Neuronal stem cell (in vitro differentiated cells): ENCODE results near the gene TBC1D14.

ENCODE experiments used
- DNase-seq: peaks from one replicate; pipeline ENCODE4 v3.0.0-alpha.2; 2013; ENCODE audit warnings: low spot score
- H2AFZ ChIP-seq: one replicate; pipeline ENCODE4 v1.6.1; 2013; ENCODE audit warnings: mild to moderate bottlenecking, low read length, inconsistent platforms
- H2AK5ac ChIP-seq: 2 replicates; pipeline ENCODE4 v1.6.1; 2013; ENCODE audit warnings: low read depth, mild to moderate bottlenecking, inconsistent platforms, low read length, moderate library complexity, mixed read lengths
- H2BK120ac ChIP-seq: 2 replicates; pipeline ENCODE4 v1.6.1; 2013; ENCODE audit warnings: low read depth, mild to moderate bottlenecking, inconsistent platforms, low read length, moderate library complexity, mixed read lengths
- H2BK12ac ChIP-seq: one replicate; pipeline ENCODE4 v1.6.1; 2013; ENCODE audit warnings: low read length, inconsistent platforms
- H2BK15ac ChIP-seq: 2 replicates; pipeline ENCODE4 v1.6.1; 2013; ENCODE audit warnings: mild to moderate bottlenecking, low read length, inconsistent platforms, mixed read lengths
- H2BK5ac ChIP-seq: one replicate; pipeline ENCODE4 v1.6.1; 2013; ENCODE audit warnings: inconsistent platforms, mild to moderate bottlenecking, low read length, moderate library complexity
- H3K14ac ChIP-seq: one replicate; pipeline ENCODE4 v1.6.1; 2013; ENCODE audit warnings: low read length, inconsistent platforms
- H3K18ac ChIP-seq: 2 replicates; pipeline ENCODE4 v1.6.1; 2013; ENCODE audit warnings: low read length, inconsistent platforms
- H3K23ac ChIP-seq: 2 replicates; pipeline ENCODE4 v1.6.1; 2013; ENCODE audit warnings: low read depth, mild to moderate bottlenecking, mixed read lengths, low read length, inconsistent platforms; ENCODE audit not compliant: poor library complexity
- H3K27ac ChIP-seq: replicated peaks from 3 replicates; pipeline ENCODE4 v1.5.1; 2013; ENCODE audit warnings: low read length, inconsistent platforms
- H3K27me3 ChIP-seq, 3 experiments: 2 replicates each; pipeline ENCODE4 v1.6.1; 2013; ENCODE audit warnings: low read length in 3 of 3, mild to moderate bottlenecking in 2 of 3, inconsistent platforms in 1 of 3, low read depth in 1 of 3, mixed read lengths in 1 of 3, moderate library complexity in 1 of 3; ENCODE audit not compliant: control insufficient read depth in 3 of 3, insufficient read depth in 3 of 3
- H3K36me3 ChIP-seq, 2 donors: replicated peaks in 1 of 2; 2 replicates each; pipeline ENCODE4 v1.6.1; 2013; ENCODE audit warnings: low read length in 2 of 2; ENCODE audit not compliant: control insufficient read depth in 2 of 2, insufficient read depth in 2 of 2
- H3K4ac ChIP-seq: 2 replicates; pipeline ENCODE4 v1.6.1; 2013; ENCODE audit warnings: inconsistent platforms, mild to moderate bottlenecking, low read length, moderate library complexity
- H3K4me1 ChIP-seq, 2 donors: 1 replicate in 1 of 2; 2 replicates in 1 of 2; pipeline ENCODE4 v1.6.1; 2013; ENCODE audit warnings: low read length in 2 of 2, low read depth in 1 of 2; ENCODE audit not compliant: control insufficient read depth in 2 of 2, insufficient read depth in 1 of 2
- H3K4me2 ChIP-seq: one replicate; pipeline ENCODE4 v1.6.1; 2013; ENCODE audit warnings: mild to moderate bottlenecking, low read length, inconsistent platforms; ENCODE audit not compliant: insufficient read depth, poor library complexity, severe bottlenecking
- H3K4me3 ChIP-seq, 2 donors: 2 replicates each; pipeline ENCODE4 v1.5.1; 2013; ENCODE audit warnings: low read length in 2 of 2, mild to moderate bottlenecking in 2 of 2, inconsistent platforms in 1 of 2, moderate library complexity in 1 of 2
- H3K79me1 ChIP-seq: one replicate; pipeline ENCODE4 v1.6.1; 2013; ENCODE audit warnings: low read depth, mild to moderate bottlenecking, inconsistent platforms, low read length, moderate library complexity
- H3K9ac ChIP-seq: one replicate; pipeline ENCODE4 v1.6.1; 2013; ENCODE audit warnings: mild to moderate bottlenecking, low read depth, low read length, inconsistent platforms; ENCODE audit not compliant: poor library complexity
- H3K9me3 ChIP-seq, 2 donors: replicated peaks in 1 of 2; 2 replicates each; pipeline versions ENCODE3 to v1.6.1; 2013; ENCODE audit warnings: low read length in 2 of 2, mild to moderate bottlenecking in 2 of 2, inconsistent platforms in 1 of 2, low read depth in 1 of 2, mixed read lengths in 1 of 2, moderate library complexity in 1 of 2; ENCODE audit not compliant: control insufficient read depth in 2 of 2, insufficient read depth in 1 of 2
- H4K8ac ChIP-seq: one replicate; pipeline ENCODE4 v1.6.1; 2013; ENCODE audit warnings: low read depth, mild to moderate bottlenecking, inconsistent platforms, low read length, moderate library complexity
- H4K91ac ChIP-seq: one replicate; pipeline ENCODE4 v1.6.1; 2013; ENCODE audit warnings: low read length, low read depth, mild to moderate bottlenecking, inconsistent platforms; ENCODE audit not compliant: poor library complexity
- WGBS, 2 donors: extraction: QIAGEN DNeasy Blood & Tissue Kit; methylation state at CpG; one replicate each; pipeline ENCODE4 v1.1.7; 2013; ENCODE audit warnings: missing lambda C conversion rate in 2 of 2, mixed read lengths in 1 of 2; ENCODE audit not compliant: insufficient read length in 2 of 2, insufficient replicate concordance in 1 of 2; ENCODE audit errors: extremely low coverage in 2 of 2; 5-methylcytosine and 5-hydroxymethylcytosine counted together

Gene TBC1D14

DNA sequence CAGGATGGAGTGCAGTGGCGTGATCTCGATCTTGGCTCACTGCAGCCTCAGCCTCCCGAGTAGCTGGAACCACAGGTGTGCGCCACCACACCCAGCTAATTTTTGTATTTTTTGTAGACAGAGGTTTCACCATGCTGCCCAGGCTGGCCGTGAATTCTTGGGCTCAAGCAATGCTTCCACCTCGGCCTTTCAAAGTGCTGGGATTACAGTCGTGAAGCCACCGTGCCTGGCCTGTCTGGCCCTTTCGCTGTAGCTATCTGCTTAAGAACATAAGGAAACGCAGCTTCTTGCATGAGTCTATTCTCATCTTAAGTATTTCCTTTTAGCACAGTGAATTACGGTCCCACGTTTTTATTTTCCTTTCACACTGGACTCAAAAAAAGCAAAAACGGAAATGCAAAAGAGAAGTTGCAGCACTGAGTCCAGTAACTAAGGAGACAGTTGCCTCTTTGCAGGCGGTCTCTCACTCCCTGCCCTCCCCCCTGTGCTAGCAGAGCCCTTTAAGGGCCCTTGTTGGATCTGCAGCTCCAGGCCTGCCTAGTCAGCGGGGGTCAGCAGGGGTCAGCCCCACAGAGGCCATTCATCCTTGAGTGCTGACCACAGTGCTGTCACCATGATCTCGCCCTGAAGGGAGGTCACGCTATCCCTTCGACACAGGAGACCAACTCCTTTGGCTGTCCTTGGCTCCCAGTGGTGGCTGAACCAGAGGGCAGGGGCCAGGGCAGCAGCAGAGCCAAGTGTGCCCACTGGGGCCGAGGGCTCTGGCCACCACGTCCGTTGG lies 21.8 kb upstream of the TBC1D14 start:
- Histone ChIP-seq H3K4me2 (no peak overlapping the region), H3K27me3 (no peaks in the 10 kb centered on the region), H3K4me1 (peaks cover 13 to 20% of the 10 kb centered on the region in 2 donors), H4K91ac (no peak overlapping the region), H3K9ac (peak overlapping the region; percentile 51), H3K9me3 (peaks cover 6 to 7% of the 10 kb centered on the region in 2 donors), H2AFZ (no peak overlapping the region), H4K8ac (no peak overlapping the region), H2BK5ac (no peak overlapping the region), H3K36me3 (peaks cover 0 to 19% of the 10 kb centered on the region in 2 donors), H3K4me3 (no peak overlapping the region), H3K4ac (no peak overlapping the region), H2BK120ac (no peak overlapping the region), H2AK5ac (no peak overlapping the region), H3K79me1 (no peaks in the 10 kb centered on the region), H2BK12ac (peak overlapping the region; percentile 18), H3K27ac (no peak overlapping the region), H2BK15ac (no peak overlapping the region), H3K18ac (peak overlapping the region; percentile 57), H3K14ac (peak overlapping the region; percentile 14), H3K23ac (peak overlapping the region; percentile 26)
- WGBS, 2 donors = no CpG with 5 or more reads among the region's 21 CpGs
- no peak for DNase-seq

DNA sequence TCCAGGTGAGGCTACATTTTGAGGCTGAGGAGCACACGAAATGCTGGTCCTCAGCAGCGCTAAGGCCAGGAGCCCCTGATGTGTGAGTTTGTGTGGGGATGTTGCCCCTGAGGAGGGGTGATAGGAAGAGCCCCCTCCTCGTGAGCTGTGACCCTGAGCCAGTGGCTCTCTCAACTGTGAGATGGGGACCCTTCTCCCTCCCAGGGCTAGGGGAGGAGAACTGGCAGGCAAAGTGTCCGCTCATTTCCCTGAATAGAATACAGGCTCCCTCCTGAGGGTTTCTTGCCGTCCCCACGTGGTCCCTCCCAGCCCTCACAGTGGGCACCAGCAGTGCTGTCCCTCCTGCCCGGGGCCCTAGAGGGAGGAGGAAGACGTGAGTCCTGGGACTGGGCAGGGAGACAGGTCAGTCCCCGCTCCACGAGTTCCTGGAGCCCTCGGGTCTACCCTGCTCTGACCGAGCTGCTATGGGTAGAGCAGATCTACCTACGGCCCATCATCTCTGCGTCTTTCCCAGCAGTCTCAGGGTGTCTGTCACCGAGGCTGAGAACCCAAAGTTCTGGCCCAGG lies 21.0 kb upstream of the TBC1D14 start:
- H2AFZ ChIP-seq = no peak overlapping the region
- no CpG with 5 or more reads among the region's 15 CpGs for WGBS, 2 donors
- H4K8ac ChIP-seq = no peak overlapping the region
- DNase-seq = no peak
- H2BK12ac ChIP-seq = no peak overlapping the region
- H3K4me3 ChIP-seq = no peak overlapping the region
- peaks cover 13 to 20% of the 10 kb centered on the region in 2 donors for H3K4me1 ChIP-seq
- H2AK5ac ChIP-seq = no peak overlapping the region
- H3K4me2 ChIP-seq = no peak overlapping the region
- peak overlapping the region; percentile 66 for H3K14ac ChIP-seq
- H3K36me3 ChIP-seq = peaks cover 0 to 11% of the 10 kb centered on the region in 2 donors
- H3K4ac ChIP-seq = no peak overlapping the region
- H3K18ac ChIP-seq = peak overlapping the region; percentile 58
- H3K9ac ChIP-seq = no peak overlapping the region
- no peaks in the 10 kb centered on the region for H3K79me1 ChIP-seq
- no peak overlapping the region for H3K27ac ChIP-seq
- no peak overlapping the region for H2BK120ac ChIP-seq
- no peak overlapping the region for H4K91ac ChIP-seq
- H3K23ac ChIP-seq = peak overlapping the region; percentile 56
- no peak overlapping the region for H2BK15ac ChIP-seq
- H3K9me3 ChIP-seq = peaks cover 6 to 7% of the 10 kb centered on the region in 2 donors
- H2BK5ac ChIP-seq = no peak overlapping the region
- no peaks in the 10 kb centered on the region for H3K27me3 ChIP-seq

DNA sequence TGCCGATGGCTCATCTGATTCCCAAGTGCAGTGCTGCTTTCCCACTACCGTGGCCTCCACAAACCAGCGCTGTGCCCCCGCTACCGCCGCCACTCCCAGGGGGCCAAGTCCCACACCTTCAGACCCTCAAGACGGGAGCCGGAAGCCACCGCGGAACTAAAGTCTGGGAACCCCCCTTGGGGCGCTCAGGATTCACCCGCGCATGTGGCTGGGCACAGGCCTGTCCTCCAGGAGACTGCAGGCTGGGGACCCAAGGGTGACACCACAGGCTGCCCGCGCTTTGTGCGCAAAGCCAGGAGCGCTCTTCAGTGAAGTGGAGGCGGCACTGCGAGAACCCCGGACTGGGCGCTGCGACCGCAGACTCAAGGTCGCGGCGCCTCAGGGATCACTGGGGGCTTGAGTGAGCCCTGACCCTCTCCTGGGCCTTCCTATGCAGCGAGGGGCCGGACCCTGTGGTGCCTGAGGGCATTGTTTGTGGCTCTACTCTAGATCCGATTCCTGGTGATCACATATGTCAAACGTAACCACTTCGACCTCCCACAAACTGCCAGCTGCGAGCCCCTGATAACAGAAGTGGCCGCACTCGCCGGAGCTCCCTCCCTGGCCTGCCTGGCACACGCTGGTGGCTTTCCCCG lies 20.4 kb upstream of the TBC1D14 start:
- no peak overlapping the region for H4K8ac ChIP-seq
- H2BK120ac ChIP-seq = no peak overlapping the region
- H2BK15ac ChIP-seq = no peak overlapping the region
- no peak overlapping the region for H3K4ac ChIP-seq
- no peak overlapping the region for H2AFZ ChIP-seq
- H3K4me3 ChIP-seq = no peak overlapping the region
- H2BK5ac ChIP-seq = no peak overlapping the region
- H3K14ac ChIP-seq = no peak overlapping the region
- H3K9ac ChIP-seq = no peak overlapping the region
- DNase-seq = no peak
- peaks cover 13 to 20% of the 10 kb centered on the region in 2 donors for H3K4me1 ChIP-seq
- no peaks in the 10 kb centered on the region for H3K79me1 ChIP-seq
- H3K27me3 ChIP-seq = no peaks in the 10 kb centered on the region
- H3K9me3 ChIP-seq = peaks cover 6 to 7% of the 10 kb centered on the region in 2 donors
- peaks cover 0 to 5% of the 10 kb centered on the region in 2 donors for H3K36me3 ChIP-seq
- H3K18ac ChIP-seq = no peak overlapping the region
- H3K4me2 ChIP-seq = no peak overlapping the region
- no peak overlapping the region for H4K91ac ChIP-seq
- no peak overlapping the region for H2BK12ac ChIP-seq
- H3K23ac ChIP-seq = peak overlapping the region; percentile 56
- H3K27ac ChIP-seq = no peak overlapping the region
- no peak overlapping the region for H2AK5ac ChIP-seq
- no CpG with 5 or more reads among the region's 37 CpGs for WGBS, 2 donors

DNA sequence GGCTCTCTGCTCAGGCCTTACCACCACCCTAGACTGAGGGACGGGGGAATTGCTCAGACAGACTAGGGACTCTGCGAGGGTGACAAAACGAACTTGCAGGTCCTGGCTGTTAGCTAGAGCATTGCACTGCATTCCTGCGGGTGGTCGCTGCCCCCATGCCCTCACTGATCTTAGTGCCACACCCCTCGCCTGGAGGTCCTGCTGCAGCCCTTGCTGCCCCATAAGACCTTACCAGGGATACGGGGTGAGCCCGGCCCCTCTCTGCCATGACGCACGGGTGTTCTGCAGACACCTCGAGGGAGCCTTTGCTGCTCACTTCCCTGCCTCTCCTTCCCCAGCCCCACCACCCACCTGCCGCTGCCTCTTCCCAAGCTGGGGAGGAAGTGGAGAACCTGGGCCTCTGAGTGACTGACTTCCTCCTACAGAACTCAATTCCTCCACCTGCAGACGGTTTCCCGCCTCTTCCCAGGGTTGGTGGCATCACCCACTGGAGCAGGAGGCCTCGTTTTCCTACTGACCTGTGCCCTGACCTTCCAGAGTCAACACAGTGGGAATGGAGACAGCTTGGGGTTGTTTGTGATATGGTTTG lies 19.8 kb upstream of the TBC1D14 start:
- no peak overlapping the region for H3K27ac ChIP-seq
- H3K4ac ChIP-seq = no peak overlapping the region
- WGBS, 2 donors = no CpG with 5 or more reads among the region's 15 CpGs

More for the DNA sequence above, 19.8 kb upstream of the TBC1D14 start:
- H4K8ac ChIP-seq = no peak overlapping the region
- H3K14ac ChIP-seq = no peak overlapping the region
- H2BK15ac ChIP-seq = no peak overlapping the region
- H3K4me3 ChIP-seq = no peak overlapping the region
- H3K36me3 ChIP-seq = no peaks in the 10 kb centered on the region
- no peak overlapping the region for H2BK5ac ChIP-seq
- peak overlapping the region; percentile 27 for H3K18ac ChIP-seq
- H3K4me1 ChIP-seq = peaks cover 9 to 18% of the 10 kb centered on the region in 2 donors
- H3K79me1 ChIP-seq = no peaks in the 10 kb centered on the region
- no peak overlapping the region for H3K23ac ChIP-seq
- no peak overlapping the region for H2BK12ac ChIP-seq
- H2AFZ ChIP-seq = no peak overlapping the region
- no peak for DNase-seq
- no peaks in the 10 kb centered on the region for H3K27me3 ChIP-seq
- H2BK120ac ChIP-seq = no peak overlapping the region
- no peak overlapping the region for H3K9ac ChIP-seq
- H4K91ac ChIP-seq = no peak overlapping the region
- peaks cover 6 to 7% of the 10 kb centered on the region in 2 donors for H3K9me3 ChIP-seq
- no peak overlapping the region for H2AK5ac ChIP-seq
- no peak overlapping the region for H3K4me2 ChIP-seq
